Liver (tissue), 3 donors: Measurements from ENCODE around the gene UQCRHL.

ENCODE experiments used
- CTCF ChIP-seq: fragments of 150-350 bp; IDR thresholded peaks from 2 replicates; pipeline ENCODE4 v1.5.1; 2017; ENCODE audit warnings: improper control_type of control experiment, low read depth, low read length; ENCODE audit not compliant: missing input control
- EGR1 ChIP-seq, 2 donors: IDR thresholded peaks; 2 replicates each; pipeline ENCODE4 v1.6.1; 2016 to 2018; ENCODE audit warnings: antibody characterized with exemption in 2 of 2, low read depth in 2 of 2
- FOXA1 ChIP-seq: IDR thresholded peaks from 2 replicates; pipeline ENCODE4 v1.6.1; 2016; ENCODE audit warnings: antibody characterized with exemption
- GABPA ChIP-seq, 2 donors: IDR thresholded peaks in 1 of 2; conservative IDR thresholded peaks in 1 of 2; 2 replicates each; pipeline ENCODE4 v1.6.1; 2016; ENCODE audit warnings: antibody characterized with exemption in 2 of 2, mild to moderate bottlenecking in 1 of 2, moderate library complexity in 1 of 2
- HNF4G ChIP-seq: IDR thresholded peaks from 2 replicates; pipeline ENCODE4 v1.6.1; 2016; ENCODE audit warnings: antibody characterized with exemption
- JUND ChIP-seq, 2 donors: IDR thresholded peaks; 2 replicates each; pipeline ENCODE4 v1.6.1; 2016; ENCODE audit warnings: antibody characterized with exemption in 2 of 2
- RAD21 ChIP-seq, 2 donors: IDR thresholded peaks; 2 replicates each; pipeline ENCODE4 v1.6.1; 2016; ENCODE audit warnings: antibody characterized with exemption in 2 of 2, mild to moderate bottlenecking in 2 of 2
- REST ChIP-seq: IDR thresholded peaks from 2 replicates; pipeline ENCODE4 v1.6.1; 2016; ENCODE audit warnings: antibody characterized with exemption, mild to moderate bottlenecking
- RXRA ChIP-seq, 2 donors: IDR thresholded peaks; 2 replicates each; pipeline ENCODE4 v1.6.1; 2017 to 2018; ENCODE audit warnings: antibody characterized with exemption in 2 of 2, mild to moderate bottlenecking in 1 of 2
- TAF1 ChIP-seq: conservative IDR thresholded peaks from 2 replicates; pipeline ENCODE4 v1.6.1; 2016; ENCODE audit warnings: antibody characterized with exemption, mild to moderate bottlenecking
- YY1 ChIP-seq: IDR thresholded peaks from 2 replicates; pipeline ENCODE4 v1.6.1; 2016; ENCODE audit warnings: antibody characterized with exemption, mild to moderate bottlenecking
- TF ChIP-seq, protein P1 (sequence below): IDR thresholded peaks from 2 replicates; pipeline ENCODE4 v1.6.1; 2016; ENCODE audit warnings: antibody characterized with exemption
- TF ChIP-seq, protein P2 (sequence below): IDR thresholded peaks from 2 replicates; pipeline ENCODE4 v1.6.1; 2016; ENCODE audit warnings: antibody characterized with exemption
- donor health status: healthy.
- donor health status: healthy.

GRCh38 chr1:15835205-15835740 is 27.8 kb upstream of the UQCRHL start:
- no peak for TF ChIP-seq CTCF
- TF ChIP-seq RAD21 (IDR thresholded peaks at IDR 0.05): no peak
- TF ChIP-seq, protein P1, sequence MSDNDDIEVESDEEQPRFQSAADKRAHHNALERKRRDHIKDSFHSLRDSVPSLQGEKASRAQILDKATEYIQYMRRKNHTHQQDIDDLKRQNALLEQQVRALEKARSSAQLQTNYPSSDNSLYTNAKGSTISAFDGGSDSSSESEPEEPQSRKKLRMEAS: no peak
- TF ChIP-seq EGR1 (IDR thresholded peaks at IDR 0.05; ENCODE audit: low read depth in 2 of 2): no peak
- TF ChIP-seq FOXA1: no peak
- TF ChIP-seq JUND (IDR thresholded peaks at IDR 0.05): no peak
- no peak for TF ChIP-seq TAF1
- TF ChIP-seq, protein P2, sequence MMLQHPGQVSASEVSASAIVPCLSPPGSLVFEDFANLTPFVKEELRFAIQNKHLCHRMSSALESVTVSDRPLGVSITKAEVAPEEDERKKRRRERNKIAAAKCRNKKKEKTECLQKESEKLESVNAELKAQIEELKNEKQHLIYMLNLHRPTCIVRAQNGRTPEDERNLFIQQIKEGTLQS: no peak
- no peak for TF ChIP-seq REST
- no peak for TF ChIP-seq RXRA (IDR thresholded peaks at IDR 0.05)
- TF ChIP-seq GABPA (IDR thresholded peaks at IDR 0.05 in 1 of 2, conservative IDR thresholded peaks at IDR 0.05 in 1 of 2): no peak
- TF ChIP-seq YY1: no peak
- no peak for TF ChIP-seq HNF4G
